Bronchial epithelial cell (primary cell): ENCODE results near the gene GLDC. TPM values are rescaled to one million over a fixed set of nuclear protein-coding genes. Genes with fewer than 3 reads are reported as not detected.

Experiments used
- DNase-seq: peaks from one replicate; pipeline ENCODE4 v3.0.0-alpha.2; 2010; ENCODE audit warnings: low read depth
- FAIRE-seq: peaks from 2 replicates; lab custom pipeline; 2011; peaks lifted over from hg19 to GRCh38; lab: Jason Lieb, UNC
- H3K27me3 ChIP-seq: 2 replicates; pipeline ENCODE4 v1.5.1; 2011; ENCODE audit warnings: low read length; ENCODE audit not compliant: control insufficient read depth, insufficient read depth
- H3K36me3 ChIP-seq: 2 replicates; pipeline ENCODE4 v1.5.1; 2011; ENCODE audit warnings: low read length; ENCODE audit not compliant: control insufficient read depth, insufficient read depth
- H3K4me3 ChIP-seq: 2 replicates; pipeline ENCODE4 v1.5.1; 2011; ENCODE audit warnings: mild to moderate bottlenecking, low read depth, low read length, control low read depth
- CTCF ChIP-seq: IDR thresholded peaks from 2 replicates; pipeline ENCODE4 v1.5.1; 2011; ENCODE audit warnings: mild to moderate bottlenecking, moderate library complexity, low read length, control low read depth, inconsistent platforms; ENCODE audit not compliant: insufficient read depth, severe bottlenecking
- total RNA-seq: library from RNA; depleted of rRNA; stranded (reverse); fragments of >200 nt; gene quantifications from 2 replicates; pipeline ENCODE4 v1.2.1, GENCODE V29; 2014

GLDC gene
- total RNA-seq, 1 donor from 2014 or later = not detected

- H3K27me3 ChIP-seq = no peaks in the 10 kb centered on the region
- no peak overlapping the region for H3K4me3 ChIP-seq
- DNase-seq (no peak), FAIRE-seq (no peak)
- no peak for TF ChIP-seq CTCF
- H3K36me3 ChIP-seq = no peaks in the 10 kb centered on the region
These were observed 52.7 kb downstream of the GLDC start for GRCh38 chr9:6592791-6593190.

GRCh38 chr9:6592231-6592630 is 53.3 kb downstream of the GLDC start:
- H3K27me3 ChIP-seq = no peaks in the 10 kb centered on the region
- FAIRE-seq = no peak
- DNase-seq = no peak
- H3K36me3 ChIP-seq = no peaks in the 10 kb centered on the region
- no peak overlapping the region for H3K4me3 ChIP-seq
- TF ChIP-seq CTCF = no peak

- FAIRE-seq = no peak
These were observed 54.7 kb downstream of the GLDC start for GRCh38 chr9:6590772-6591384.

DNA sequence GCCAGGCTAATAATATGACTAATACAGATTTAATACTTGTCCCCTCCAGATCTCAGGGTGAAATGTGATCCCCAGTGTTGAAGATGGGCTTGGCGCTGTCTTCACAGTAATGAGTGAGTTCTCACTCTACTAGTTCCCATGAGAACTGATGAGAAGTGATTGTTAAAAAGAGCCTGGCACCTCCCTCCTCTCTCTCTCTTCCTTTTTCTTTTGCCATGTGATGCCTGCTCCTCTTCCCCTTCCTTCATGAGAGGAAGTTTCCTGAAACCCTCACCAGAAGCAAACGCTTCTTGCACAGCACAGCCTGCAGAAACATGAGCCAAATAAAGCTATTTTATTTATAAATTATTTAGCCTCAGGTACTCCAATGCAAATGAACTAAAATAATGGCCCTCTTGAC is 55.2 kb downstream of the GLDC start:
- no peak for TF ChIP-seq CTCF
- no peak overlapping the region for H3K4me3 ChIP-seq
- no peaks in the 10 kb centered on the region for H3K27me3 ChIP-seq
- no peak for FAIRE-seq
- no peak for DNase-seq
- no peaks in the 10 kb centered on the region for H3K36me3 ChIP-seq

More at GRCh38 chr9:6590772-6591384, 54.7 kb downstream of the GLDC start:
- Histone ChIP-seq H3K36me3 (no peaks in the 10 kb centered on the region), H3K4me3 (no peak overlapping the region), H3K27me3 (no peaks in the 10 kb centered on the region)
- peak; percentile 86 for DNase-seq
- TF ChIP-seq CTCF = no peak

DNA sequence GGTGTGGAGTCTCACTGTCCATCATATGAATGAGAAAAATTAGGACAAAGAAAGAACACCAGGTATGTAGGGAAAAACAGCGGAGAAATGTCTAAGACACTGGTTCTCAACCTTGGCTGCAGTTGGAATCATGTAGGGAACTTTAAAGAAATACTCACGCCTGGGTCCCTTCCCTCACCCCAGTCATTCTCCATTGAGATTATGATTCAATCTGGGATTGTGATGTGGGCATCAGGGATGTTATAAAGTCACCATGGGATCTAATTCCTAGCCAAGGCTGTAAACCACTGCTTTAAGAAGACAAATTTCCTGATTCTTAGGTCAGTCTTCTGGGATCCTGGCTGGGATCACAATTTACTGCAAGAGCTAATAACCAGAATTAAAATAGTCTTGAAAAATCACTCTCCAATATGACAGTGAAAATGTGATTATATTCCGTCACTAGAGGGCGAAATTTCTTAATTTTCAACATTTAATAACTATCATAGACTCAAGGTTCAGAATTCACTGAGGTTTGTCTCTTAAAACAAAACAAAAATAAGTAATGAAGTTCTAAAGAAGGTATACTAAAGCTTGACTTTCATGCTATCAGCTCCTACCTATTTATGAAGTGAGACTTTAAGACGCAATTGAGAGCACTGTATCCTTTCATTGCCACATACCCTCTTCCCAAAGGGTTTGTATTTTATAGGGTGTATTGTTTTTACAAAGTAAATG is 60.5 kb downstream of the GLDC start:
- no peaks in the 10 kb centered on the region for H3K27me3 ChIP-seq
- no peaks in the 10 kb centered on the region for H3K36me3 ChIP-seq
- no peak overlapping the region for H3K4me3 ChIP-seq
- peak; percentile 53 for DNase-seq
- no peak for FAIRE-seq
- no peak for TF ChIP-seq CTCF
